ENCODE measurements around the gene YJEFN3. TPM values are rescaled to one million over a fixed set of nuclear protein-coding genes. Genes with fewer than 3 reads are reported as not detected.

Gene YJEFN3
- total RNA-seq, 2 donors from 2014 or later, result 2.6 to 11.2 TPM

DNA sequence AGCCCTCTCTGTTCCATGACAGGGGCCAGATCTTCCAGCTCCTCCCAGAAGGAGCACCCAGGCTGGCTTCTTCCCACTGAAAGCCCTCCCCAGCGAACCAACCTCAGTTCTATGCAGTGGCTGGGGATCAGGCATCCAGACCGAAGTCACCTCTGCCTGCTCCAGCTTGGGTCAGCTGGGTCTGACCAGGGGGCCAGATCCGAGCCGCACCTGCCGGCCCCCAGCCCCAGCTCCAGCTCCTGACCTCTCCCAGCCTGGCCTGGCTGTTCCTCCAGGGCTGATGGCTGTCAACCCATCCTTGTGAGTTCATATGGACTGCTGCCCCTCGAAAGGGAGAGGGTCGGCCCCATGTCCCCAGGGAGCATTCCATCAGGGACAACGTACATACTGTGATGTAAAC is 21.4 kb upstream of the YJEFN3 start:
- intact Hi-C loops (cut with DNase I), result no loop called here
- TF ChIP-seq POLR2A (IDR thresholded peaks at IDR 0.05), result no peak
- TF ChIP-seq, protein P1, sequence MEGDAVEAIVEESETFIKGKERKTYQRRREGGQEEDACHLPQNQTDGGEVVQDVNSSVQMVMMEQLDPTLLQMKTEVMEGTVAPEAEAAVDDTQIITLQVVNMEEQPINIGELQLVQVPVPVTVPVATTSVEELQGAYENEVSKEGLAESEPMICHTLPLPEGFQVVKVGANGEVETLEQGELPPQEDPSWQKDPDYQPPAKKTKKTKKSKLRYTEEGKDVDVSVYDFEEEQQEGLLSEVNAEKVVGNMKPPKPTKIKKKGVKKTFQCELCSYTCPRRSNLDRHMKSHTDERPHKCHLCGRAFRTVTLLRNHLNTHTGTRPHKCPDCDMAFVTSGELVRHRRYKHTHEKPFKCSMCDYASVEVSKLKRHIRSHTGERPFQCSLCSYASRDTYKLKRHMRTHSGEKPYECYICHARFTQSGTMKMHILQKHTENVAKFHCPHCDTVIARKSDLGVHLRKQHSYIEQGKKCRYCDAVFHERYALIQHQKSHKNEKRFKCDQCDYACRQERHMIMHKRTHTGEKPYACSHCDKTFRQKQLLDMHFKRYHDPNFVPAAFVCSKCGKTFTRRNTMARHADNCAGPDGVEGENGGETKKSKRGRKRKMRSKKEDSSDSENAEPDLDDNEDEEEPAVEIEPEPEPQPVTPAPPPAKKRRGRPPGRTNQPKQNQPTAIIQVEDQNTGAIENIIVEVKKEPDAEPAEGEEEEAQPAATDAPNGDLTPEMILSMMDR (IDR thresholded peaks at IDR 0.05), result no peak
- no peaks in the 10 kb centered on the region for H3K27me3 ChIP-seq
- no peak overlapping the region for H3K4me3 ChIP-seq
- H3K27ac ChIP-seq, result no peak overlapping the region
- DNase-seq, result no peak
- WGBS, 2 donors, result 80 to 82% methylated on average over 5 to 7 of the region's 8 CpGs
- H3K9me3 ChIP-seq, result no peaks in the 10 kb centered on the region
- no peak for ATAC-seq
- H3K4me1 ChIP-seq, result no peaks in the 10 kb centered on the region
- H3K36me3 ChIP-seq (replicated peaks in 1 of 2; ENCODE audit: insufficient read depth in 1 of 2, low read depth in 2 of 2), result peaks cover 4 to 7% of the 10 kb centered on the region in 2 donors

DNA sequence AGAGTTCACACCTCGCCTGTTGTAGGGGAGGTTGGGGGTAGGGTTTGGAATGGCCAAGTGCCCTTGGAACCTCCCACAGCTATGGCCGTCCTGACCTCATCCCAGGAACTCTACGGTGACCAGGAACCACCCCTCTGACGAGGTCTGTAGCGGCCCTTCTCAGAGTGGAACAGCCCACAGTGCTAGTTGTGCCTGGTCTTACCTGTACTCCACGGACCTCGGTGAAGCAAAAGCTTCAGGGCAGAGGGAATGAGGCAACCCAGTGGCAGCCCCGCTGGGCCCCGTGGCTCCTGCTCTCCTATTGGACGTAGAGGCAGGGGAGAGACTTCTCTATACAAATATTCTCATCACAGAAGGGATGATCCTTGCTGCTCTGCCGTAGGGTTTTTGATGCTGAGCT is 20.5 kb upstream of the YJEFN3 start:
- intact Hi-C loops (cut with DNase I), result no loop called here
- no peak for DNase-seq
- no peaks in the 10 kb centered on the region for H3K9me3 ChIP-seq
- 63 to 83% methylated on average over 1 to 11 of the region's 11 CpGs for WGBS, 2 donors
- no peaks in the 10 kb centered on the region for H3K27me3 ChIP-seq
- no peak overlapping the region for H3K4me3 ChIP-seq
- no peak for TF ChIP-seq POLR2A (IDR thresholded peaks at IDR 0.05)
- TF ChIP-seq, protein P1 (IDR thresholded peaks at IDR 0.05), result no peak
- ATAC-seq, result no peak
- no peaks in the 10 kb centered on the region for H3K4me1 ChIP-seq
- H3K36me3 ChIP-seq (replicated peaks in 1 of 2; ENCODE audit: insufficient read depth in 1 of 2, low read depth in 2 of 2), result no peaks in the 10 kb centered on the region
- no peak overlapping the region for H3K27ac ChIP-seq

DNA sequence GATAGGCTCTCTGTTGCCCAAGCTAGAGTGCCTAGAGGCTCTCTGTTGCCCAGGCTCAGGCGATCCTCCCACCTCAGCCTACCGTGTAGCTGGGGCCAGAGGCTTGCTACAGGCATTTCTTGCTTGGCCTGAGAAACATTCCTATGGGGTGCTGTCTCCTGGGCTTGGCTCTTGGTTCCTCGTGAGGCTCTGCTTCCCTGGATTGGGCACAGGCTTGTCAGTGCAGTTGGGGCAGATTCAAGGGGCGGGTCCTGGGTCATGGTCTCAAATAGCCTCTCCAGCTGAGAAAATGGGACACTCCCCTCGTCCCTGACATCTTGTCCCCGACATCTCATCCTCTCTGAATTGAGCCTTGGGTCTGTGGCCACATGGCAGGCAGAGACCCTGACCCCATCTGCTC is 18.3 kb upstream of the YJEFN3 start:
- TF ChIP-seq, protein P1 (IDR thresholded peaks at IDR 0.05), result no peak
- no peak for TF ChIP-seq POLR2A (IDR thresholded peaks at IDR 0.05)
- WGBS, 2 donors, result 32 to 38% methylated on average over 6 of the region's 6 CpGs
- ATAC-seq, result no peak

DNA sequence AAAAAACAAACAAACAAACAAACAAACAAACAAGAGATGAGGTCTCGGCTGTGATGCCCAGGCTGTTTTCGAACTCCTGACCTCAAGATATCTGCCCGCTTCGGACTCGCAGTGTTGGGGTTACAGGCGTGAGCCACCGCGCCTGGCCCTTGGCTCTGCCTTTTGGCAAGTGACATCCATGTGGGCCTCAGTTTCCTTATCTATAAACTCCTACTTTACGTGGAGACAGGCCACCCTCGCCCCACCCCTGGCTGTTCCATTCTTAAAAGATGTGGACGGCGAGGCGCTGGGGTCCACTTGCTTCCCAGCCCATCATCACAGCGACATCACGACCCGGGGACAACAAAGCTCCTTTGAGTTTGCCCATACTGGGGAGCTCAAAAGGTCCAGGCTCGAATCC is 15.0 kb upstream of the YJEFN3 start:
- Histone ChIP-seq H3K4me3 (no peak overlapping the region), H3K27me3 (no peaks in the 10 kb centered on the region), H3K27ac (no peak overlapping the region), H3K36me3 (replicated peaks in 1 of 2; ENCODE audit: insufficient read depth in 1 of 2, low read depth in 2 of 2) (no peaks in the 10 kb centered on the region), H3K9me3 (no peaks in the 10 kb centered on the region), H3K4me1 (peaks cover 23% of the 10 kb centered on the region)
- ATAC-seq, result no peak
- TF ChIP-seq POLR2A (IDR thresholded peaks at IDR 0.05), result no peak
- TF ChIP-seq, protein P1 (IDR thresholded peaks at IDR 0.05), result no peak
- intact Hi-C loops (cut with DNase I), result no loop called here
- DNase-seq, result no peak
- WGBS, 2 donors, result 82 to 85% methylated on average over 15 to 17 of the region's 17 CpGs

More for the DNA sequence above, 18.3 kb upstream of the YJEFN3 start:
- intact Hi-C loops (cut with DNase I), result no loop called here
- DNase-seq, result no peak
- no peaks in the 10 kb centered on the region for H3K27me3 ChIP-seq
- H3K36me3 ChIP-seq (replicated peaks in 1 of 2; ENCODE audit: insufficient read depth in 1 of 2, low read depth in 2 of 2), result no peaks in the 10 kb centered on the region
- H3K4me1 ChIP-seq, result peaks cover 6% of the 10 kb centered on the region
- no peak overlapping the region for H3K27ac ChIP-seq
- H3K9me3 ChIP-seq, result no peaks in the 10 kb centered on the region
- H3K4me3 ChIP-seq, result no peak overlapping the region

DNA sequence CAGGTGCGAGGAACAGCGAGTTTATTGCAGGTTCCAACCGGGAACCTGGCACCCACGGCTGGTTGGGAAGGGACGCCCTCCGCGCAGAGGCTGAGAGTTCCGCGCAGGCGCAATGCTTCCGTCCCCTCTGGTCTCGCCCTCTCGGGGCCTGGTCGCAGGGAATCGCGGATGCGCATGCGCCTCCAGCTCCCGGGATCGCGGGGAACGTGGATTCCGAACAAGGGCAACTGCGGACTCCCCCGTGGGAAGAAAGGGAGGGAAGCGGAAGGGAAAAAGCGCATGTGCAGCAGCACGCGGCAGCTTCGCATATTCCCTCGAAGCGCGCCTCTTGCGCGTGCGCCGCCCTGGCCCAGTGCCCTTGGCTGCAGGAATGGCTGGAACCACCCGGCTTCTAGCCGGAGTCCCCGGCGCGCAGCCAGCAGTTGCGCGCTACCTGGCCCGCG is 14.5 kb upstream of the YJEFN3 start:
- Histone ChIP-seq H3K36me3 (replicated peaks in 1 of 2; ENCODE audit: insufficient read depth in 1 of 2, low read depth in 2 of 2) (no peaks in the 10 kb centered on the region), H3K9me3 (no peaks in the 10 kb centered on the region), H3K4me1 (peaks cover 23% of the 10 kb centered on the region), H3K27me3 (no peaks in the 10 kb centered on the region), H3K4me3 (no peak overlapping the region), H3K27ac (no peak overlapping the region)
- WGBS, 2 donors, result 58 to 63% methylated on average over 22 to 26 of the region's 46 CpGs
- intact Hi-C loops (cut with DNase I), result no loop called here
- ATAC-seq, result no peak
- peak; percentile 32 to 50 (median 41) for DNase-seq
- TF ChIP-seq POLR2A (IDR thresholded peaks at IDR 0.05), result no peak
- TF ChIP-seq, protein P1 (IDR thresholded peaks at IDR 0.05), result no peak

Data from body of pancreas (tissue), 4 donors.